NCI-H2196 (cell line): ENCODE data around the gene AHRR.

Experiments used
- DNase-seq: peaks from one replicate; lab custom pipeline; 2025; ENCODE audit not compliant: unreplicated experiment; lab: John Stamatoyannopoulos, UW

The AHRR gene

GRCh38 chr5:453725-454481 is 132.4 kb downstream of the AHRR start:
- no peak for DNase-seq

- no peak for DNase-seq
These were observed 133.4 kb downstream of the AHRR start for GRCh38 chr5:454936-455335.

- no peak for DNase-seq
These were observed 134.3 kb downstream of the AHRR start for GRCh38 chr5:455806-456205.

GRCh38 chr5:456351-457194 is 135.1 kb downstream of the AHRR start:
- no peak for DNase-seq

- DNase-seq = no peak
These were observed 135.9 kb downstream of the AHRR start for GRCh38 chr5:457195-457961.

- DNase-seq = no peak
These were observed 137.2 kb downstream of the AHRR start for GRCh38 chr5:458547-459353.

GRCh38 chr5:459562-460272 is 138.2 kb downstream of the AHRR start:
- DNase-seq = no peak

GRCh38 chr5:460273-460625 is 138.7 kb downstream of the AHRR start:
- no peak for DNase-seq

GRCh38 chr5:462051-462481 is 140.6 kb downstream of the AHRR start:
- no peak for DNase-seq

- no peak for DNase-seq
These were observed 141.8 kb downstream of the AHRR start for GRCh38 chr5:463301-463700.

GRCh38 chr5:463952-464351 is 142.4 kb downstream of the AHRR start:
- DNase-seq = no peak

- DNase-seq = no peak
These were observed 142.9 kb downstream of the AHRR start for GRCh38 chr5:464446-464842.

GRCh38 chr5:464843-465590 is 143.5 kb downstream of the AHRR start:
- no peak for DNase-seq

GRCh38 chr5:465591-466403 is 144.3 kb downstream of the AHRR start:
- DNase-seq = no peak

- no peak for DNase-seq
These were observed 145.3 kb downstream of the AHRR start for GRCh38 chr5:466661-467310.

- no peak for DNase-seq
These were observed 146.9 kb downstream of the AHRR start for GRCh38 chr5:468401-468800.

- DNase-seq = no peak
These were observed 148.4 kb downstream of the AHRR start for GRCh38 chr5:469752-470483.
